ENCODE data around the gene C16orf74.
A peak's percentile ranks its signal among the peaks of the same experiment; 100 is the strongest.

Gene C16orf74

DNA sequence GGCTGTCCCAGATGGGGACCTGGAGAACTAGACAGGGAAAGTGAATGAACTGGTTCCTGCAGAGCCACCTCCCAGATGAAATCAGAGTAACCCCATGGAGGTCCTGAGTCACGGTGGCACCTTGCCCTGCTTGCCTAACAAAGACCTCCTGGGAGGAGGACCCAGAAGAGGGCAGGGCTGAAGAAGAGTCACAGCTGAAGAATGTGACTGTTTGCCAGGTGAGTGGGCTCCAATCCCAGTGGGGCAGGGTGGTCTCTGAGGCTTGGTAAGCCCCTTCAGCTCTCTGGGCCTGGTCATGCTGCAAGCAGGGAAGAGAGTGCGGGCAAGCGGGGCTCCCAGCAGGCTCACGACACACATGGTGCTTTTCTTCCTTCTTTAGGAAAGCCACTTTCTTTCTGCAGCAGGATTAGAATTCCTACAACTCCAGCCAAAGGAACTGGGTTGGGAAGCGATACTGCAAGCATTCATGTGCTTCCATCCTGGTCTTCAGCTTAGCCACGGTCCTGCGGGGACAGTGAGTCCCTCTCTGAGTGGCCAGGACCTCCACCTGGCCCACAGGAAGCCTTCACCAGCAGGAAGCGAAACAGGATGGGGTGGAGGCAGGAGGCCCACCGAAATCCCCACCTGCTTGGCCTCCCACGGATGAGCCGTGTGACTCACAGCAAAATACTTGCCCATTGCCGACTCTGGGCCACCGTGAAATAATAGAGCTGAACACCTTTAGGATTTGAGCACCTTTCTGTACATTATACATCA, 4.3 kb downstream of the C16orf74 start:
- DNase-seq = peak; percentile 29

DNA sequence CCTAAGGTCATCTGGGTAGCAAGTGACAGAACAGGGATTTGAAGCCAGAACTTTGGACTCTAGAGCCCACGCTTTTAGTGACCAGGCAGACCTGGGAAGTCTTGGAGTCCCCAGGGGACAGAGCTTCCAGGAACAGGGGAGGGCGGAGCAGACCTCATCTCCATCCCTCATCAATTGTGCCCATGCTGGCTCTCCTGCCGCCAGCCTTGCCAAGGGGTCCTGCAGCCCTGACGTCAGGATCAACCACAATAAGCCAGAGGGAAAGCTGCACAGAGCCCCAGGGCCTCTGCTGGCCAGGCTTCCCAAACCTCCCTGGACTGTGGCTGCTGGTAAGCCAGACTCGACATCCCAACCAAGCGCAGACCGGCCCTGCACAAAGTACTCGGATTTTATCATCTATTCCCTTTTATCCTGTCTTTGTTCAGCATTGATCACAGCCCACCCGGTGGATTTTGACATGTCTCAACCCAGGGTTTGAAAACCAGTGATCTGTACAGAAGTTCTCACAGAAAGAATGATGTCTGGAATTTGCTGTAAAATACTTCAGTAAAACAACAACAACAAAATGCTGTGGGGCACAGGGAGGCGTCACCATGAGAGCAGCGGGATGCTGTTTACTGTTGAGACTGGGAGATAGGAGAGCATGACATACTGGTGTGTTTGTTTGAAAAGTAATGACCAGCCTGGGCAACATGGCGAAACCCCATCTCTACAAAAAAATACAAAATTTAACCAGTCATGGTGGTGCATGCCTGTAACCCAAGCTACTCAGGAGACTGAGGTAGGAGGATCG, 11.8 kb downstream of the C16orf74 start:
- no peak for DNase-seq

DNA sequence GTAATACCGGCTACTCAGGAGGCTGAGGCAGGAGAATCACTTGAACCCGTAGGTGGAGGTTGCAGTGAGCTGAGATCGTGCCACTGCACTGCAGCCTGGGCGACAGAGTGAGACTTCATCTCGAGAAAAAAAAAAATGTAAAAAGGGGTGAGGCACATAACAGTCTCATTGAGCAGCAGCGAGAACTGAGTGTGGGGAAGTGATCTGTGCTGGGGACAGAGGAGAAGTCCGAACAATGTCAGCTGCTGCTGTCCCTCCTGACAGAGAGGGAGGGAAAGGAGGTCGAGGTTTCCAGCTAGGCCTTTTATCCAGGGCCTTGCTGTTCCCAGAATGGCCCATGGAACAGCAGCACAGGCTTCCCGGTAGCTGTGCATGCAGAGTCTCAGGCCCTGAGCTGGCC, 14.0 kb downstream of the C16orf74 start:
- no peak for DNase-seq

DNA sequence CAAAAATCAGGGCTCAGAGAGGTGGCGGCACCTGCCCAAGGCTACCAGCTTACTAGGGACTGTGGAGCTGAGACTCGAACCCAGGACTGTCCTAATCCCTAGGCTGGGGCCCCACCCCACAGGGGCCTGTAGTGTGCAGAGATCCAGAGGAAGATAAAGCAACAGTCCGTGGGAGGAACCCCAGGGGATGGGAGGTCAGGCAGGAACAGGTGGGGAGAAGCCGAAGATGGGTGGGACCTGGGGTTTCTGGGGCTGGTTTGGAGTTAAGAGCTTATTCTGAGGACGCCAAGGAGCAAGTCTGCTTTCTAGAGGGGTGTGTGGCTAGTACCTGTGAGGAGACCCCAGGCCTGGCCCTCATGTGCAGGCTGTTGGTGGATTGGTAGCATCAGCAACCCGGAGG, 14.9 kb downstream of the C16orf74 start:
- DNase-seq = no peak

DNA sequence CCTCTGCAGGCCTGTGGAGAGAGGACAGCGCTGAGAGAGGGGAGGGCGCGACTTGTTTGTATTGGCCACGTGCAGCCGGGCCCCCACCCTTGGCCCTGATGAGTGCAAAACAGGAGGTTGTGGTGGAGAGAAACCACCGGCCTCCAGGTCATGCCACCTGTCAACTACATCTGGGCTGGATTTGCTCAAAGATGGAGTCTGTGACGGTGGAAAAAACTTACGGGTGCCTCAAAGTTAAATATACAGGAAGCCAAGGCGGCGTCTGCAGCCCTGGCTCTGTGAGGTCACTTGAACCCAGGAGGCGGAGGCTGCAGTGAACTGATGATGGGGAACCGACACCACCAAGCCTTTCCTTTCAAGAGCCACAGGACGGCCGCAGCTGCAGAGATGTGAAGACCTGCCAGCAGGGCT, 15.7 kb downstream of the C16orf74 start:
- DNase-seq = no peak

DNA sequence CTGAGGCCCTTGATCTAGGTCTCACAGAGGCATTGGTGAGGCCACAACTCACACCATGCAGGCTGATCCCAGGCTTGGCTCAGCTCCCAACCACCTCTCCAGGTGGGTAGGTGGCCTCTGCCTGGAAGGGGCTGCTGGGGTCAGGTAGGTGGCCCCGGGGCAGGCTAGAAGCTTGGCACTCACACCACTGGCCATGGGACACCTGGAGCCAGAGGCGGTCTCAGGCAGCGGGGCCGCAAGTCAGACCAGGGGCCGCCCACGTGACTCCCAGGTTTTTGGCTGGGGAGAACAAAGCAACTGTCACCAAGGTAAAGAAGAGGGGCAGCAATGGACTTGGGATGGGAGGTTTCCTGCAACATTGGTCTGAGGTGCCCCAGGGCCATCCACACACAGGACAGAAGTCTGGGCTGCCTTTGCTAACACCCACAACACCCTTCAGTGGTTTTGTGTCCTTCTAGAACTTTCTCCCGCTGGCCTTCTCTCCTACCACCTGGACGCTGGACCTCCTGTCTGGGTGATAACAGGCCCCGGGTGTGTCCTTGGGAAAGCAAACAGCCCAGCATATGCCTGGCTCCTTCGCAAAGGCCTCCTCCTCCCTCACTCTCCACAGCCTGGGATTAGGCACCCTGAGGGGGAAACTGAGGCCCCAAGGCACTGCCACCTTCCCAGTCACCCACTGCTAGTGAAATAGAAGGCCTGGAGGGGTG, 16.4 kb downstream of the C16orf74 start:
- DNase-seq = no peak

DNA sequence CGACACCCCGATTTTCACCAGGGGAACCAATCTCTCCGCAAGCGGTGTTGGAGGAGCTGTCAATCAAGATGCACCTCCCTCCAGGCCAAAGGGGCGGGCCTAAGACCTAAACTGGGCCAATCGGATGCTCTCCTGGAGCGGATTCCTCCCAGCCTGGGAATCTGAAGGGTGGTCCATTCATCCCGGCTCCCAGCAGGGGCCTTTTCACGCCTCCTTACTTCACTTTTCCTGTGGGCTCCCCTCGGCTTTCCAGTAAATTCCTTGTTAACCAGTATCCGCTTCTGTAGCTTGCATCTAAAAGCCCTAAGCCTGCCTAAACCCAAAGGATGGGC, 17.1 kb downstream of the C16orf74 start:
- DNase-seq = peak; percentile 1

DNA sequence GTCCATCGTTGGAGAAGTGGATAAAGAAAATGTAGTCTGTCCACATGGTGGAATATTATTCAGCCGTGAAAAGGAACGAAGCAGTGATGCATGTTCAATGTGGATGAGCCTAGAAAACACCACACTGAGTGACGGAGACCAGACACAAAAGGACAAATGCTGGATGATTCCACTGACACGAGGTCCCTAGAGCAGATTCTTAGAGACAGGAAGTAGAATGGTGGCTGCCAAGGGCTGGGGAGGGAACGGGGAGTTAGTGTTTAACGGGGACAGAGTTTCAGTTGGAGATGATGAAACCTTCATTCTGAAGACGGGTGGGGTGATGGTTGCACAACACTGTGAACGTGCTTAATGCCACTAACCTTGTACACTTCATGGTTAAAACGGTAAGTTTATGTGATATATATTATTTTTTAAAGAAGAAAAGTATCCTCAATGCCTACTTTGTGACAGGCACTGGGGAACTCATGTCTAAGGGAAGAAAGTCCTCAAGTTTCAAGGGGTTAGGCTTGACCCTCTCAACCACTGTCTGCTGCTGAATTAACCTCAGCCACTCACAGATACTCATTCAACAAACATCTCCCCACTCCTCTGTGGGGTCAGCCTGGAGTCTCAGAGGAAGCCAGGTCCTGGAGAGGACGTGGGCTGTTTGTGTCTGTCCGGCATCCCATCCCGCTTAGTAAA, 17.6 kb downstream of the C16orf74 start:
- peak; percentile 4 for DNase-seq

DNA sequence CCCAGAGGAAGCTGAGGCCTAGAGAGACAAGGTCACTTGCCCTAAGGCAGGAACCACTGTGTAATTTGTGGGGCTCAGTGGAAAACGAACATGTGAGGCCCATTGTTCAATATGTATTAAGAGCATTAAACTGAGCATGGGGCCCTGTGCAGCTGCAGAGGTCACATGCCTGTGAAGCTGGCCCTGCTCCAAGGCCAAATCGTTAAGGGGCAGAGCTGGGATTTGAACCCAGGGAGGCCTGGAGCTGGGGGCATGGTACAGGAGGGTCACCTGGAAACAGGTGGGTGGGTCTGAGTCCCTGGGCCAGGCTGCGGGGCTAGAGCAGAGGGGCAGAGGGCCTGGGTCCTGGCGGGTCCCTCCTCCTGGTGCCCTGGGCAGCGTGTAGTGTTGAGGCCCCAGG, 19.7 kb downstream of the C16orf74 start:
- no peak for DNase-seq

DNA sequence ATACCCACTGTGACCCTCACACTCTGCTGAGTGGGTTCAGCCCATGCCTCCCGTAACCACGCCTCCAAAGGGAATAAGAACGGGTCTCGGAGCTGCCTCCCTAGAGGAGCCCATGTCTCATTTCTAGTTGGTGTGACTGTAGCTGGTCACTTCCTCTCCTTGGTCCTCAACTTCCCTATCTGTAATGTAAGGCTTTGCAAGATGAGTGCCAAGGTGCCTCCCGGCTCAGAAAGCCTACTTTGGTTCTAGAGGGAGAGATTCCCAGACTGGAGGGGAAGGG, 20.8 kb downstream of the C16orf74 start:
- no peak for DNase-seq

DNA sequence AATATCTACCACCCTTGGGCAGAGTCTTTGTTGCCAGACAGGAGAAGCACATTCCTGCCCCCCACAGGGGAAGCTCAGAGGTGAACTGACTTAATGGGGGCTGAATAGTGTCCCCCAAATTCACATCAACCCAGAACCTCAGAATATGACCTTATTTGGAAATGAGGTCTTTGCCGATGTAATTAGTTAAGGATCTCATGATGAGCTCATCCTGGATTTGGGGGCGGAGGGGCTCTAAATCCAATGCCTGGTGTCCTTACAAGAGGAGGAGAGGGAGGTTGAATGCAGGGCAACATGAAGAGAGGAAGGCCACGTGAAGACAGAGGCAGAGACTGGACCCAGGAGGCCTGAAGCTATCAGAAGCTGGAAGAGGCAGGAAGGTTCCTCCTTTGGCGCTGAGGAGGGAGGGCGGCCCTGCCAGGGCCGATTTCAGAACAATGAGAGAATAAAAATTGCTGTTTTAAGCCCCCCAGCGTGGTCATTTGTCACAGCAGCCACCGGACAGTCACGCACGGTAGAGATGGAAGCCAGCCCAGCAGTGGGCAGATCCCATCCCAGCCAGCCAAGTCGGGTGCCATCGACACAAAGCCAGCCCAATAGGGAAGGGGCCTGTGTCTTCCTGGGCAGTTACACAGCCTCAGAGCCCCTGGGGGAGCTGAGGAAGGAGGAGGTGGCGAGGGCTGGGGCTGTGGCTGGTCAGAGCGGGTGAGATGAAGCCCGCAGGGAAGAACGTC, 21.3 kb downstream of the C16orf74 start:
- DNase-seq = no peak

DNA sequence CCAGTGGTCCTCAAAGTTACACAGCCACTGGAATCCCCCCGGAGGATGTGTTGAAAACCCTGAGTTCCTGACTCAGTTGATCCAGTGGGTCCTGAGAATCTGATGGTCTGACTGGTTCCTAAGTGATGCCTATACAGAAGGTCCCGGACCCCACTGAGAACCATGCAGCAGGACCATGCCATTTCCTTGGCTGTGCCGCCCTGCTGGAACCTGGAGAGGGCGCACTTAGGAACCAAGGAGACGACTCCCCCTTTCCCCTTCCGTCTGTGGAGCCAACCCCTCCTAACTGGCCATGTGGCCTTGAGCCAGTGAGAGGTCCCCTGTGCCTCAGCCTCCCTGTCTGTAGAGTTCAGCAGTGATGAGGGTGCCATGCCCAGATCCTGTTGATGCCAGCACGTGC, 22.0 kb downstream of the C16orf74 start:
- DNase-seq = no peak

DNA sequence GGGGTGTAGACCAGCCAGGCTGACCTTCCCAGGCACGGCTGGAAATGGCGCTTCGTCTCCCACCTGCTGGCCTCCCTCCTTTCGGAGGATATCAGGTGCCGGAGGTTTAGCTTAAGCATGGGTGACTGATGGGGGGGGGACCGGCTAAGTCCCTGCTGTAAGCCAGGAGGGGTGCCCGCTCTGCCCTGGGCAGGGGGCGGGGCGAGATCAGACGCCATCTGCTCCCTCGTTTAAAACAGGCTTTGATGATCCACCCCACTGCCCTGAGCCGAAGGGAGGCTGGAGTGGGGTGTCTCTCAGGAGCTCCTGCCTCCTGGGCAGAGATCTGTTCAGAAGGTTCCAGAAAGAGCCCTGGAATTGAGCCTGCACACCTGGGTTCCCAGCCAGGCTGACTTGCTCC, 26.0 kb downstream of the C16orf74 start:
- no peak for DNase-seq

DNA sequence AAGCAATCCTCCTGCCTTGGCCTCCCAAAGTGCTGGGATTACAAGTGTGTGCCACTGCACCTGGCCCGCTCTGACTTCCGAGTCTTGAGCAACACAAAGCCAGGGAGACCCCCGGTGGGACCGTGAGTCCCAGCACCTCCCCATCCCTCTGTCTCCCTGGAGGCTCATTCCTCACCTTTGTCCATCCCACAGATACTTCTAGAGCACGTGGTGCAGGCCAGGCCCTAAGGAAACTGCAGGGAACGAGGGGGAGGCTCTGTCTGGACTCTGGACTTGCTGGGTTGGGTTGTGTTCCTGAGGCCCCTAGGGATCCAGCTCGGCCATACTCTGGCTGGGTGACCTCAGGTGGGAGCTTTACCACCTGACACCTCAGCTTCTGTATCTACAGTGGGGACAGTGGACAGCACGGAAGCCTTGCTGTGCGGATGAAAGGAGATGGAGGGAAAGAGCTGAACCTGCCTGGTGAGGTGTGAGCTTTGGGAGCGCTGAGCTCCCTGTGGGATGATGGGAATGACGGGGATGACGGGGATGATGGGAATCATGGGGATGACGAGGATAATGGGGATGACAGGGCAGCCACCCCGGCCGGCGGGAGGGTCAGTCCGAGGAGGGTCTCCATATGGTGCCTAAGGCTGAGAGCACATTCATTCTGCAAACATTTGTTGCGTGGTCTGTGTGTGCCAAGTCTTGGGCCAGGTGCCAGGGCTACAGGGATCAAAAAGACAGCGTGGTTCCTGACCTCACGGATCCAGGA, 26.6 kb downstream of the C16orf74 start:
- DNase-seq = no peak

DNA sequence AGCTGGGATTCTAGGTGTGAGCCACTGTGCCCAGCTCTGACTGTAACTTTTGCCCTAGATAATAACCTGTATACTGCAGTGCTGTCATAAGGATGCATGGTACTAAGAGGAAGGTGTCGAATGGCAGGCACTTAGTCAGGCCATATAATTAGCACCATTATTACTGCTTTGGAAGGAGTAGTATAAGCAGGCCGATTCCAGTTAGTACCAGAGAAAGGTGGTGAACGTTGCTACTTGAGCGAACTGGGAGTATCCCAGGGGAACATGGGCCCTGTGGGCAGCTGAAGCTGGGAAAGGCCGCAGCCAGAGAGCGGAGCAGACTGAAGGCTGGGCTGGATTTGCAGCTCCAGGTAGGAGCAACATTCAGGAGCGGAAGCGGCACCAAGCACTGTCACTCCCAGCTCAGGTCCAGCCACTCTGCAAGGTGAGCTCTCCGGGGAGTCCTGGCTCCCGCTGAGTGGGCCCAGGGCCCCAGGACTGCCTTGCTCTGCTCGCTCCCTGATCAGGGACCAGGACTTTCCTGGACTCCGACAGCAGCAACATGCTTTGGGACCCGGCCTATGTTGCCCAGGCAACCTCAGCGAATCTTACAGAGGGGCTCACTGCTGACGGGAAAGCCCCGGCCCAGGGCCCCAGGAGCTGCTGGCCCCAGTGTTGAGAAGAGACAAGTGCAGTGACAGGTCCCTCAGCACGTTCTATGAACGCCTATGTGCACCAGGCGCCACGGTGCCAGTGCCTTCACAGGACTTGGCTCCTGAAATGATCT, 28.6 kb downstream of the C16orf74 start:
- DNase-seq = no peak

DNA sequence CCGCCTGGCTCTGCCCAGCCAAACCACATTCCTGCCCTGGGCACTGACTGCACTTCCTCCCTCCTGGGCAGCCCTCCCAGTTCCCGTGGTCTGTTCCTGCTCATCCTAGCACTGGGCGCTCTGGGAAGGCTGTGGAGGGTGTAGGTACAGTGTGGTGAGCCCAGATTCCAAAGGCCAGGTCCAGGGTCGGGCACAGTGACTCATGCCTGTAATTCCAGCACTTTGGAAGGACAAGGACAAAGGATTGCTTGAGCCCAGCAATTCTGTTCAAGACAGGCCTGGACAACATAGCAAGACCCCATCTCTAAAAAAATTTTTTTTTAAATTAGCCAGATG, 30.6 kb downstream of the C16orf74 start:
- DNase-seq = no peak

DNA sequence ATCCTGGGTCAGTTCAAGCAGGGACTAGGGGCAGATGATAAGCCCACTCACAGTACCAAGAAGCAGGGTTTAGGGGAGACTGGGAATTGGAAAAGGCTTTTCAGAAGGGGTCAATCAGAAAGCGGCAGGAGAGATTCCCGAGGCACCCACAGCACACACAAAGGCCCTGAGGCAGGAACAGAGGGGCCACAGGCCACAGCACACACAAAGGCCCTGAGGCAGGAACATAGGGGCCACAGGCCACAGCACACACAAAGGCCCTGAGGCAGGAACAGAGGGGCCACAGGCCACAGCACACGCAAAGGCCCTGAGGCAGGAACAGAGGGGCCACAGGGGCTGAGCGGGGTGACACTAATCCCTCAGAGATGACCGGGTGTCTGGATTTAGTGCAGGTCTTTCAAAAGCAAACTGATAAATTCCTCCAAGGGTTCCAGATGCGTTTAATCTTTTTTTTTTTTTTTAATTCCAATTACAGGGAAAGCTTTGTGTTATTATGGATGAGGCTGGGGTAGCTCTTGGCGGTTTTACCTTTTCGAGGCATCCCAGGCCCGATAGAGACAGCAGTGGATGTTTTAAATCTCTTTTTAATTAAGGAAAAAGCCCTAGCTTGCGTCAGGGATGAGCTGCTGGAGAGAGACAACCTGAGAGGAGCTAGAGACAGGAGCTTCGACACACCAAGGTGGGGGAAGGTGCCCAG, 31.1 kb downstream of the C16orf74 start:
- DNase-seq = no peak

DNA sequence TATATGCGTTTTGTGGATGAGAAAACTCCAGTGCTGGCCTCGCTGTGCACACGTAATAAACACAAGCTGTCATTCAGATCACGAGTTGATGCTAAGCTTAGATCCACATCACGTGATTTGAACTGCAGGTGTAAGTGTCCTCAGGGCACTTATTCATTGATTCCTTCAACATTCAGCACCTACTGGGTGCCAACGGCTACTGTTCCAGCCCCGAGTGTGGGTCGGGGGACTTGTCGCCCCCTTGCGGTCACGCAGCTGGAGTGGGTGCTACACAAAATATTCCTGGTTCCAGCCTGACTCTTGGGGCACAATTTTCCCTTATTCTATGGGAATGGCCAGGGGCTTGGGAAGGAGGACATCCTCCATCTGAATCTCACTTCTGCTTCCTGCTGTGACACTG, 32.2 kb downstream of the C16orf74 start:
- no peak for DNase-seq

DNA sequence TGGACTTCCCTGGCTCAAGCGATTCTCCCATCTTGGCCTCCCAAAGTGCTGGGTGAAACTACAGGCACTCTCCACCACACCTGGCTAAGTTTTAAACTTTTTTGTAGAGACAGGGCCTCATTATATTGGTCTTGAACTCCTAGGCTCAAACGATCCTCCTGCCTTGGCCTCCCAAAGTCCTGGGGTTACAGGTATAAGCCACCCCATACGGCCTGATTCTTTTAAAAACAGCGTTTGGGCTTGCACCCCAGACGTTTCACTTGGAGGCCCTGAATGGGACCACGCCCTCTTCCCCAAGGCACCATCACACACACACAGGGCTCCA, 32.8 kb downstream of the C16orf74 start:
- DNase-seq = no peak

DNA sequence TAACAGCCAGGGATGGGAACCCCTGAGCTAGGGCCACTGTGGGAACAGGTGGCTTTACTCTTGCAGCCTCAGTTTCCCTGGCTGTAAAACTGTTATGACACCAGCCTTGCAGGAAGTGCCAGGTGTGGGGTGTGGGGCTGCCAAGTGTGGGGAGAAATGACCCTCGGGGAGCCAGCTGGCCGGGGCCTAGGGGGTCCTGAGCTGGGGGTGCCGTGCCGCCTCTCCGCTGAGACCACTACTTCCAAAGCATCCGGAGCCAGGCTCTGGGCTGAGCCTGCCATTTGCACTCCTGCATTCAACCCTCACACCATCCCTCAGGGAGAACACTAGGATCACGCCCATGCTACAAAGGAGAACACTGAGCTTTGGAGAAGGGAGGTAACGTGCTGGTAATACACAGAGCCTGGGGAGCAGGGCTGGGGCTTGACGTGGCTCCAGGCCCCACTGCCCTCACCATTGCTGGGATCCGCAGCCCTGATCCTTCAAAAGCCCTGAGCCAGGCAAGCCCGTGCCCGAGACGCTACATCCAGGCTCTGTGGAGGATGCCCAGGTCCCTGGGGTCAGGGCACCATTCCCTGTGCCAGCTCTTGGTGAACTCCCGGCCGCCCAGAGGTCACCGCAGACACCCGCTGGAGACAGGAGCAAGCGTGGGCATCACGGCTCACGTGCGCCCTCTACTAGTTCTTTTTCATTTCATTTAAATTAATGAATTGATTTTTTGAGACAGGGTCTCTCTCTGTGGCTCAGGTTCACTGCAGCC, 33.3 kb downstream of the C16orf74 start:
- DNase-seq = peak; percentile 42
